ENCODE measurements around the gene PSG2. TPM values are rescaled to one million over a fixed set of nuclear protein-coding genes. Genes with fewer than 3 reads are reported as not detected.

The PSG2 gene
- total RNA-seq = not detected in 2 replicates

GRCh38 chr19:43082601-43083000, at the start of gene PSG2:
PSG2 (minus strand) TSS chr19:43082701; CDS start chr19:43082569, 132 bp downstream.

GRCh38 chr19:43026369-43026768, 56.1 kb downstream of the PSG2 start, which contains the start of gene PSG11:
PSG11 (minus strand) TSS chr19:43026469; CDS start chr19:43026372, 97 bp downstream.

Other genes with a start within 250 kb of the PSG2 start
- gene PSG1, start 203.0 kb downstream of the PSG2 start, total RNA-seq = 0.39 TPM in 1 of 2 replicates, not detected in the other
- 0.22 TPM in 1 of 2 replicates, not detected in the other for gene PSG6, start 164.8 kb downstream of the PSG2 start, total RNA-seq
- not detected in 2 replicates for gene PSG7, start 145.5 kb downstream of the PSG2 start, total RNA-seq
- 0.11 TPM in 1 of 2 replicates, not detected in the other for gene PSG11, start 56.2 kb downstream of the PSG2 start, total RNA-seq
- gene PSG5, start 103.8 kb upstream of the PSG2 start, total RNA-seq = 0.52 and 0.65 TPM in 2 replicates
- 2.7 and 7.2 TPM in 2 replicates for gene PSG4, start 122.9 kb upstream of the PSG2 start, total RNA-seq
- not detected in 2 replicates for gene PSG9, start 186.8 kb upstream of the PSG2 start, total RNA-seq

Measured in articular chondrocyte of knee joint (primary cell).